Right cardiac atrium (tissue), 5 donors: ENCODE results near the gene GFOD2. TPM values are rescaled to one million over a fixed set of nuclear protein-coding genes. Genes with fewer than 3 reads are reported as not detected.
"Not testable (repeated sequence)": the region's sequence is repeated elsewhere in the genome, so short reads cannot be mapped to it uniquely, and the experiment has no call there.

ENCODE experiments used
- ATAC-seq, 2 donors: fragments of 200-7000 bp; cut with Tn5 transposase; one replicate each; pipeline versions ENCODE4 v1.8.0 to v1.9.1; 2020; ENCODE audit warnings: moderate library complexity in 2 of 2, mild to moderate bottlenecking in 1 of 2
- DNase-seq, 3 donors: peaks; one replicate each; pipeline ENCODE4 v3.0.0-alpha.2; 2020
- H3K27ac ChIP-seq: one replicate; pipeline ENCODE4 v1.5.1; 2013; ENCODE audit warnings: mild to moderate bottlenecking, low read length, control low read depth, moderate library complexity
- H3K27me3 ChIP-seq: one replicate; pipeline ENCODE4 v1.6.1; 2013; ENCODE audit not compliant: control insufficient read depth, insufficient read depth
- H3K4me1 ChIP-seq: one replicate; pipeline ENCODE4 v1.6.1; 2013; ENCODE audit warnings: low read length; ENCODE audit not compliant: control insufficient read depth, insufficient read depth
- H3K4me3 ChIP-seq: one replicate; pipeline ENCODE4 v1.5.1; 2013; ENCODE audit warnings: low read length, control low read depth
- H3K9me3 ChIP-seq: one replicate; pipeline ENCODE4 v1.6.1; 2013; ENCODE audit warnings: low read length; ENCODE audit not compliant: control insufficient read depth
- WGBS: extraction: QIAGEN DNeasy Blood & Tissue Kit; methylation state at CpG from one replicate; pipeline ENCODE4 v1.1.7; 2013; 5-methylcytosine and 5-hydroxymethylcytosine counted together
- intact Hi-C, 4 donors: fragments of 100-400 bp; cut with DNase I; formaldehyde crosslinking; loops; one replicate each; pipeline versions ENCODE4 v1.11.0 to v1.14.0; 2022 to 2023
- polyA plus RNA-seq: library from polyadenylated mRNA; stranded (reverse); fragments of 200-250 nt; gene quantifications from one replicate; pipeline ENCODE4 v1.2.3, GENCODE V29; 2013
- total RNA-seq, 4 donors: library from RNA; stranded (reverse); fragmentation: NEBNext Ultra II Directional; extraction: Animal tissue kit (Norgen Biotek cat#: 25700); gene quantifications; one replicate each; pipeline ENCODE4 v1.2.1, GENCODE V29; 2021
- donor health status: healthy with polysubstance abuse.
- donor health status: DM: no; HTN: yes; CAD: no.
- donor health status: DM: no; HTN: no; CAD: no.
- donor health status: DM: no; HTN: yes; CAD: no; lungs with severe emphysema.
- donor health status: DM: yes; HTN: yes; CAD: no.

GFOD2 gene
- total and polyA plus RNA-seq, 5 donors = 8.1 to 9.9 (median 8.5) TPM

DNA sequence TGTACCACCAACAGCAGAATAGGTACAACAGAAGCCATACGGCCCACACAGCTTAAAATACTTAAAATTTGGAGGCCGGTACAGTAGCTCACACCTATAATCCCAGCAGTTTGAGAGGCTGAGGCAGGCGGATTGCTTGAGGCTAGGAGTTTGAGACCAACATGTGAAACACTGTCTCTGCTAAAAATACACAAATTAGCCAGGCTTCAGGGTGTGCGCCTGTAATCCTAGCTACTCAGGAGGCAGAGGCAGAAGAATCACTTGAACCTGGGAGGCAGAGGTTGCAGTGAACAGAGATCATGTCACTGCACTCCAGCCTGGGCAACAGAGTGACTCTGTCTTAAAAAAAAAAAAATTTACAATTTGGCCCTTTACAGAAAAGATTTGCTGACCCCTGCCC is 17.0 kb downstream of the GFOD2 start:
- DNase-seq (no peak), ATAC-seq (no peak)
- intact Hi-C loops = no loop called here
- Histone ChIP-seq H3K9me3 (no peaks in the 10 kb centered on the region), H3K4me3 (no peak overlapping the region), H3K4me1 (peaks cover 4% of the 10 kb centered on the region), H3K27ac (no peak overlapping the region), H3K27me3 (no peaks in the 10 kb centered on the region)
- 93% methylated on average over 4 of the region's 4 CpGs for WGBS

DNA sequence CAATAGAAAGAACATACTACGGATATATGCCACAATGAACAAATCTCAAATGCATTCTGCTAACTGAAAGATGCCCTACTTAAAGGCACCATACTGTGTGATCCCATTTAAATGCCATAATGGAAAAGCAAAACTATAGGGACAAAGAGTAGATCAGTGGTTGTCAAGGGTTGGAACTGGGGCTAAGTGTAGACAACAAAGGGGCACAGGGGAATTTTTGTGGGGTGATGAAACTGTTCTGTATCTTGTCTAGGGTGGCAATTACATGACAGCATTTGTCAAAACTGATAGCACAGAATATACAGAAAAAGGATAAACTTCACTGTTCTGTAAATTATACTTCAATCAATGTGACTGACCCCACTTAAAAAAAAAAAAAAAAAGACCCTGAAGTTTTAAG is 17.7 kb downstream of the GFOD2 start:
- Histone ChIP-seq H3K27ac (no peak overlapping the region), H3K4me3 (no peak overlapping the region), H3K4me1 (peaks cover 4% of the 10 kb centered on the region), H3K27me3 (no peaks in the 10 kb centered on the region), H3K9me3 (no peaks in the 10 kb centered on the region)
- ATAC-seq (no peak), DNase-seq (no peak)
- intact Hi-C loops = no loop called here
- 88% methylated on average over 1 of the region's 1 CpG for WGBS

DNA sequence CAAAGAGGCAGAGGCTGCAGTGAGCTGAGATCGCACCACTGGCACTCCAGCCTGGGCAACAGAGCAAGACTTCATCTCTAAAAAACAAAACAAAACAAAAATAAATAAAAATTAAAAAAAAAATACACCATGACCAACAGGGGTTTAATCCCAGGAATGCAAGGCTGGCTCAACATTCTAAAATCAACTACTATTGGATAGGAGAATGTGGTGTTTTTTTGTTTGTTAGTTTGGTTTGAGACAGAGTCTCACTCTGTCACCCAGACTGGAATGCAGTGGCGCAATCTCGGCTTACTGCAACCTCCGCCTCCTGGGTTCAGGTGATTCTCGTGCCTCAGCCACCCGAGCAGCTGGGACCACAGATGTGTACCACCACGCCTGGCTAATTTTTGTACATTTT is 19.9 kb downstream of the GFOD2 start:
- WGBS = 97% methylated on average over 7 of the region's 7 CpGs
- H3K27ac ChIP-seq = no peak overlapping the region
- H3K4me3 ChIP-seq = no peak overlapping the region
- DNase-seq (no peak), ATAC-seq (no peak)
- no peaks in the 10 kb centered on the region for H3K27me3 ChIP-seq
- H3K9me3 ChIP-seq = no peaks in the 10 kb centered on the region
- H3K4me1 ChIP-seq = peaks cover 4% of the 10 kb centered on the region
- intact Hi-C loops = no loop called here

DNA sequence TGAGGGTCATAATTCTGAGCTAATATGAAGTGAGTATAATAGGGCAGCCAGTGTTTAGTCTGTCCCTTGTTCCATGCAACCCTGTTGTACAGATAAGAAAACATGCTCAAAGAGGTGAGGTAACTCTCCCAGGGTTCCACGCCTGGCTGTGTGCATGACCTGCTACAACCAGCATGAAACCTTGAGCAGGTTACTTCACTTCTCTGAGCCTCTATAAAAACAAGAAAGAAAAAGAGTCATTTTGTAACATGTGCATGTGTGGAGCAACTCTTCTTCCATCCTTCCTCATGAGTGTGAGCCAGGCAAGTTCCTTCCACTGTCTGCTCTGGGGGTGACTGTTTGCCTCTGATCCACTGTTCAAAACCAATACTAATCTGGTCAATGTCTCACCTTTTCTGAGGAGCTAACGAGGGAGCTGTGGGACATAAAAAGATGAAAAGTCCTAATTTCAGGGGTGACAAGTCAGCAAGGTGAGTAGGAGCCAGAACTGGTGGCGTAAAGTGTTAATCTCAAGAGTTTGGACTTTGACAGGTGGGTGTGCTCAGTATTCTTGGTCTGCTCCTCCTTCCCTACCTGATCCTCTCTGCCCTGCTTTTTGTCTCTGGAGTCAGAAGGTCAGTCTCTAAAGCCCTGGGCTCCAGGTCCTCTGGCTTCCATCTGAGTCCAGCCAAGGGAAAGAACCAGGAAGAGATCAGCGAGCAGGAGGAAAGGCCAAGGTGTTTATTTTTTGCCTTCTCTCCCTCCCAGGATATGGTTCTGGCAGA is 21.5 kb downstream of the GFOD2 start:
- Histone ChIP-seq H3K27me3 (no peaks in the 10 kb centered on the region), H3K9me3 (no peaks in the 10 kb centered on the region), H3K27ac (no peak overlapping the region), H3K4me3 (no peak overlapping the region), H3K4me1 (peaks cover 1% of the 10 kb centered on the region)
- DNase-seq (no peak), ATAC-seq (no peak)
- WGBS = 74% methylated on average over 4 of the region's 4 CpGs
- intact Hi-C loops = no loop called here

DNA sequence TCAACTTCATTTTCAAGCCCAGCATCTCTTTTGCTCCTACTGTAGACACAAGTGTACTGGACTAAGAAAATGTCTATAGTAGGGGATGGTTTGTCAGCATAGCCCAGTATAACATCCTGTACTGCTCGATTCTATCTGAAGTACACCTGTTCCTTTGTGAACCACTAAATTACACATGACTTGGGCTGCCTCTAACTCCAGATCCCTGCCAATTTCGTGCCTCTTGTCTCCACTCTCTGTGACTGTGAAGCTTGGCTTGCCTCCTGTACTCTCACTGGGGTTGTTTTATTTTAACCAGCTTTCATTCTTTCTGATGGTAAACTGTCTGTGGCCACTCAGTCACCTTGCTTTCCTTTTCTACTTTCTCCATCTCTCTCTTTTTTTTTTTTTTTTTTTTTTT is 24.5 kb downstream of the GFOD2 start:
- Histone ChIP-seq H3K27me3 (no peaks in the 10 kb centered on the region), H3K27ac (no peak overlapping the region), H3K4me3 (no peak overlapping the region), H3K9me3 (no peaks in the 10 kb centered on the region), H3K4me1 (peaks cover 1% of the 10 kb centered on the region)
- ATAC-seq (peak; percentile 31 to 56), DNase-seq (no peak)
- intact Hi-C loops = no loop called here
- 52% methylated on average over 2 of the region's 2 CpGs for WGBS

DNA sequence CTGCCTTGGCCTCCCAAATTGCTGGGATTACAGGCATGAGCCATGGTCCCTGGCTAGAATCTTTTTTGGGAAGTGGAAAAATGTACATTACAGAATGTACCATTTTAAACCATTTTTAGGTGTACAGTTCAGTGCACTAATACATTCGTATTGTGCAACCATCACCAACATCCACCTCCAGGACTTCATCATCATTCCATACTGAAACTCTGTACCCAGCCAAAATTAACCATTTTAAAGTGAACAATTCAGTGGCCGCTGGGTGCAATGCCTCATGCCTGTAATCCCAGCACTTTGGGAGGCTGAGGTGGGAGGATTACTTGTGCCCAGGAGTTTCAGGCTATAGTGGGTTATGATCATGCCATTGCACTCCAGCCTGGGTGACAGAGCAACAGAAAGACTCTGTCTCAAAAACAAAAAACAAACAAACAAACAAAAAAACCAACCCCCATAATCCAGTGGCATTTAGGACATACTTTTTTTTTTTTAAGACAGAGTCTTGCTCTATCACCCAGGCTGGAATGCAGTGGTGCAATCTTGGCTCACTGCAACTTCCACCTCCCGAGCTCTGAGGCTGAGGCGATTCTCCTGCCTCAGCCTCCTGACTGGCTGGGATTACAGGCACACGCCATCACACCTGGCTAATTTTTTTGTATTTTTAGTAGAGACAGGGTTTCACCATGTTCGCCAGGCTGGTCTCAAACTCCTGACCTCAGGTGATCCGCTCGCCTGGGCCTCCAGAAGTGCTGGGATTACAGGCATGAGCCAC is 25.4 kb downstream of the GFOD2 start:
- intact Hi-C loops, H3K4me3 ChIP-seq: not testable (repeated sequence)
- 91% methylated on average over 8 of the region's 8 CpGs for WGBS

DNA sequence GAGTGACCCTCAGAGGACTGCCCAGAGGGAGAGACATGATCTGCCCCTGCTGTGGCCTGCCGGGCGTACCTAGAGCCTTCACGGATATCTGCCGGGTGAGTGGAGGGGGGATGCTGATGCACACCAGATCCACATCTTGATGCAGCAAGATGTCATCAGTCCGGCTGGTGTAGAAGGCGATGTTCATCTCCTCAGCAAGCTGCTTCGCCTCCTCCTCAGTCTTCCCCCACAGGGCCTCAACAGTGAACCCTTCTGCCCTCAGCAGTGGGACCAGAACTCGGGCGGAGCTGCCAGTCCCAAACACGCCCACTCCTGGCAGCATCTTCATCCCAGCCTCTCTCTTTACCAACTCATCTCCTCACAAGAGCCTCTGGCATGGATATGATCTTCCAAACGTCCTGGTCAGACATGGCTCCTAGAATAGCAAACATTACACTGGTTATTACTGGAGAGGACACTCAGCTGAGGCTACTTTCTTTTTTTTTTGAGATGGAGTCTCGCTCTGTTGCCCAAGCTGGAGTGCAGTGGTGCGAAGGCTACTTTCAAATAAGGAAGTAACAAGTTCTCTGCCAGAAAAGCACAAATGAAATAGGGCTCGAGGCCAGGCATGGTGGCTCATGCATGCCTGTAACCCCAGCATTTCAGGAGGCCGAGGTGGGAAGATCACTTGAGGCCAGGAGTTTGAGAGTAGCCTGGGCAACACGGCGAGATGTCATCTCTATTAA is 33.6 kb downstream of the GFOD2 start:
- peak overlapping the region; percentile 37 for H3K27ac ChIP-seq

More for the DNA sequence above, 25.4 kb downstream of the GFOD2 start:
- not testable (repeated sequence) for H3K27me3 ChIP-seq, ATAC-seq, H3K27ac ChIP-seq, H3K9me3 ChIP-seq, H3K4me1 ChIP-seq, DNase-seq

DNA sequence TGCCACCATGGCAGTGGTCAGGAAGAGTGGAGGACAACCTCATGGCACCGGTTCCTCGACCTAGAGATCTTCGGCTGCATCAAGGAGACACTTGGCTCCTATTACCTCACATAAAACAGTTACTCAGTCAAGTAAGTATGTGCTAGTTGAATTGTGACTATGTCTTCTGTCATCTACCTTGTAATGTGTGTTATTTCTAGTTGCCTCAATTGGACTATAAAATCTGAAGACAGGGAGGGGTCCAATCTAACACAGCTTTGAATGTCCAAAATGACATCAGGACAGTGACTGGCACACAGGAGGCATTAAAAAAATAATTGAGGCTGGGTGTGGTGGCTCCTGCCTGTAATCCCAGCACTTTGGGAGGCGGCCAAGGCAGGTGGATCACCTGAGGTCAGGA is 35.3 kb downstream of the GFOD2 start:
- no peaks in the 10 kb centered on the region for H3K4me1 ChIP-seq
- no peak overlapping the region for H3K27ac ChIP-seq
- intact Hi-C loops = no loop called here
- 97% methylated on average over 4 of the region's 4 CpGs for WGBS
- no peaks in the 10 kb centered on the region for H3K9me3 ChIP-seq
- no peaks in the 10 kb centered on the region for H3K27me3 ChIP-seq
- H3K4me3 ChIP-seq = no peak overlapping the region
- DNase-seq (no peak), ATAC-seq (no peak)

More for the DNA sequence above, 33.6 kb downstream of the GFOD2 start:
- Histone ChIP-seq H3K4me1 (no peaks in the 10 kb centered on the region), H3K9me3 (no peaks in the 10 kb centered on the region), H3K4me3 (no peak overlapping the region), H3K27me3 (no peaks in the 10 kb centered on the region)
- 81% methylated on average over 17 of the region's 17 CpGs for WGBS
- intact Hi-C loops = no loop called here
- peak in 1 of 3 donors; percentile 42 for DNase-seq
- ATAC-seq = no peak

DNA sequence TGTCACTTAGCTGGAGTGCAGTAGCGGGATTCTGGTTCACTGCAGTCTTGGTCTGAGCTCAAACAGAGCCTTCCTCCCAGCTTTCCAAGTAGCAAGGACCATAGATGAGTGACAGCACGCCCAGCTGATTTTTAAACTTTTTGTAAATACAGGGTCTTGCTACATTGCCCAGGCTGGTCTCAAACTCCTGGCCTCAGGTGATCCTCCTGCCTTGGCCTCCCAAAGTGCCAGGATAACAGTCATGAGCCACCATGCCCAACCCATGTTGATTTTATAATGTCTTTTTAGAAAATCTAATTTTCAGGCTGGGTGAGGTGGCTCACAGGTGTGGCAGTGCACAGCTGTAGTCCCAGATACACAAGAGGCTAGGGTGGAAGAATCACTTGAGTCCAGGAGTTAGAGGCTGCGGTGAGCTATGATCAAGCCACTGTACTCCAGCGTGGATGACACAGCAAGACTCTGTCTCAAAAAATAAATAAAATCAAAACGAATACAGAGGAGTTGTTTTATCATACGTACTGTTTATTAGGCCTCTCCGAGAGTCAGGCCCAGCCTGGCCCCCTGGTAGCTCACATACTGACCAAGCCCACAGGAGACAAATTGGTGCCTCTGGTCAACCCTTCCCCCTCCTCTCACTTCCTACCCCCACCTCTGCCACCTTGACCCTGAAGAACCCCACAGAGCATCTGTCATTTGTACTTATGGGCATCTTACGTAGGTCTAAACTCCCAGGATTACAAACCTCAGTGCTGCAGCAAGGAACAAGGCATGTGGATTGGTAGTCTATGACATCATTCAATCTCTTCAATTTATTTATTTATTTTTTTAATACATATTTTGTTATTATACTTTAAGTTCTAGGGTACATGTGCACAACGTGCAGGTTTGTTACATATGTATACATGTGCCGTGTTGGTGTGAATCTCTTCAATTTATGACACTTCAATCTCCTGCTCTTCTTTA is 38.9 kb downstream of the GFOD2 start:
- DNase-seq (no peak), ATAC-seq (no peak)
- Histone ChIP-seq H3K27me3 (no peaks in the 10 kb centered on the region), H3K9me3 (no peaks in the 10 kb centered on the region), H3K4me3 (no peak overlapping the region), H3K4me1 (no peaks in the 10 kb centered on the region), H3K27ac (no peak overlapping the region)
- 96% methylated on average over 10 of the region's 10 CpGs for WGBS
- intact Hi-C loops = loop anchor here in 2 of 4 donors (10.0 kb wide), 2 partner anchors 125 to 135 kb away; partner anchors contain the start of genes RANBP10 (in 1 of the 2) and TSNAXIP1 (in 1 of the 2)

DNA sequence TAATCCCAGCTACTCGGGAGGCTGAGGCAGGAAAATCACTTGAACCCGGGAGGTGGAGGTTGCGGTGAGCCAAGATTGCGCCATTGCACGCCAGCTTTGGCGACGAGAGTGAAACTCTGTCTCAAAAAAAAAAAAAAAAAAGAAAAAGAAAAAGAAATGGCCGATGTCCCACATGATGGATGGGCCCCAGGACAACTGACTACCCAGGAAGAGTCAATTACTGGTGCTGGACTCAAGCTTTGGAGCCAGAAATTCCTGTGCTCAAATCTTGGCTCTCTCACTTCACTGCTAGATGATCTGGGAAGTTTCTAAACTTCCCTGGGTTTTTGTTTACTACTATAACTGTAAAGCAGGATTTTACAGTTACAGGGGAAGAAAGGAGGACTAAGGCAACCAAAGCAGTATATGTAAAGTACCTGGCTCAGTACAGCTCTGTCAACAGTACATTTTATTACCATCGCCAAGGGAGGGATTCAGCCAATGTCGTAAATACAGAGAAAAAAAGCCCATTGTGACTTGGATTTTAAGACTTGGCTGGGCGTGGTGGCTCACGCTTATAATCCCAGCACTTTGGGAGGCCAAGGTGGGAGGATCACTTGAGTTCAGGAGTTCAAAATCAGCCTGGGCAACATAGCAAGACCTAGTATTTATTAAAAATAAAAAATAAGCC is 40.6 kb downstream of the GFOD2 start:
- H3K27me3 ChIP-seq = no peaks in the 10 kb centered on the region
- H3K4me3 ChIP-seq = no peak overlapping the region
- intact Hi-C loops = loop anchor here in 2 of 4 donors (10.0 kb wide), 2 partner anchors 126 to 136 kb away; partner anchors contain the start of genes RANBP10 (in 1 of the 2) and TSNAXIP1 (in 1 of the 2)
- no peaks in the 10 kb centered on the region for H3K9me3 ChIP-seq
- WGBS = 94% methylated on average over 12 of the region's 12 CpGs
- H3K27ac ChIP-seq = no peak overlapping the region
- ATAC-seq (no peak), DNase-seq (no peak)
- peaks cover 2% of the 10 kb centered on the region for H3K4me1 ChIP-seq
